Fibroblast of skin of back (primary cell): ENCODE measurements around the gene YTHDF2. TPM values are rescaled to one million over a fixed set of nuclear protein-coding genes. Genes with fewer than 3 reads are reported as not detected.
"Not testable (repeated sequence)": the region's sequence is repeated elsewhere in the genome, so short reads cannot be mapped to it uniquely, and the experiment has no call there.

ENCODE experiments used
- DNase-seq: peaks from one replicate; pipeline ENCODE4 v3.0.0-alpha.2; 2013
- polyA plus RNA-seq, 2 experiments: library from polyadenylated mRNA; unstranded; fragments of 120-200 nt; gene quantifications; one replicate each; pipeline ENCODE4 v1.2.1, GENCODE V29; 2013; ENCODE audit not compliant: insufficient read length in 2 of 2

Gene YTHDF2
- polyA plus RNA-seq (2013, experiment 1 of 2; ENCODE audit: insufficient read length): 61.0 TPM
- 45.4 TPM for polyA plus RNA-seq (2013, experiment 2 of 2; ENCODE audit: insufficient read length)

DNA sequence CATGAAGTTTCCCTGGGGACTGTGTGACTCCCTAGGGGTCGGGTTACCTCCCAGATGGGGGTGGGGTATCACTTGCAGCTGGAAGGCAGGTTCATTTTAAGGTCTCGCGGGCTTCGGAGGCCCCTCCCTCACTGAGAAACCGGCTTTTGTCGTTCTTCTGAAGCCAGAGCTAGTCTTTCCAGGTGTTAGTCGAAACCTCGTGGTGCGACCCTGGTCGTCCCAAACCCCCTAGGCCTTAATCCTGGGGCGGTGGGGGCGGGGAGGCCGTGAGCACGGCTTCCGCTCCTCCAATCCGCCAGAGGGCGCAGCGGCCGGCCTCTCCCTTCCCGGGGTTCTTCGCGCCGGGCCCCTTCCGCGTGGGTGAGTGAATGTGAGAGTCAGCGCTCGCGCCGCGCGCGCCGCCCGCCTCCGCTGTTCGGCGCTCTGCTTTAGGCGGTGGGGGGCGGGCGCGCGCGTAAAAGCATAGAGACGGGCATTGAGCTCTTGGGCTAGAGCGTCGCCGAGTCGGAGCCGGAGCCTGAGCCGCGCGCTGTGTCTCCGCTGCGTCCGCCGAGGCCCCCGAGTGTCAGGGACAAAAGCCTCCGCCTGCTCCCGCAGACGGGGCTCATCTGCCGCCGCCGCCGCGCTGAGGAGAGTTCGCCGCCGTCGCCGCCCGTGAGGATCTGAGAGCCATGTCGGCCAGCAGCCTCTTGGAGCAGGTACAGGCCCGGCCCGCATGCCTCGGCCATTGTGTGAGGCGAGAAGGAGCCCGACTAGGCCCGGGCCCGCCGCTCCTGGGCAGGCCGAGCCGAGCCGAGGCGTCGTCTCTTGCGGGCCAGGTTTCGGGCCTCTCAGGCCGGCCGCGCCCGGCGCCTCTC is at the start of gene YTHDF2:
Gene YTHDF2 (plus strand): TSS at position 491 of the 857 bp plus-strand sequence. CDS start 181 bp downstream, at position 672.
- DNase-seq: peak; percentile 97

DNA sequence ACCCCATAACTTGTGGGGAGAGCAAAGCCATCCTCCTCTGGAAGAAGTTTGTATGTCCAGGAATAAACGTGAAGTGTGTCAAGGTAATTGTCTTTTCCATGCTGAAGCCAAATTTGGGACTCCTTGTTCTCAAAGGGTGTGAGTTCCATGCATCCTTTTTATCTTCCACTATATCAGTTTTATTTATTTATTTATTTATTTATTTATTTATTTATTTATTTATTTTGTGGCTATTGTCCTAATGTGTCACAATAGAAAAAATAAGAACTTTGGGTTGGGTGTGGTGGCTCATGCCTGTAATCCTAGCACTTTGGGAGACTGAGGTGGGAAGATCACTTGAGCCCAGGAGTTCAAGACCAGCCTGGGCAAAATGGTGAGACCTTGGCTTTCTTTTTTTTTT is 45.1 kb upstream of the YTHDF2 start:
- not testable (repeated sequence) for DNase-seq

GRCh38 chr1:28703629-28704028 is 33.1 kb upstream of the YTHDF2 start:
- no peak for DNase-seq

DNA sequence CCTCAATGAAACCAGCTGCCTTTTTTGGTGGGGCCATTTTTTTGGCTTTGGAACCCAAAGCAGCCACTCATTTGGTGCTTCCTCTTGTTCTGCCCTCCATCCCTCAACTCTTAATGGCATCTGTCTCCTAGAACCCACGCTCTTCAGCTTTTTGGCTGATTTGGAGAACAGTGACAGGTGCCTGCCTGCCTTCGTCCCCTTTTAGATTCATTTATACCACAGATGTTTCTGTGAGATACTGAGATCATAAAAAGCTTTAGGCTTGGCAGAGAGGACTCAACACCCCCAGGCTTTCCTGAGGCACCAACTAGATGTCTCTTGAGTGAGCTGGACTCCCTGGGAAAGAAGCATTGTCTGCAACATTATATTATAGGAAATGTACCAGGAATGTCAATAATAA is 20.4 kb upstream of the YTHDF2 start:
- DNase-seq: no peak

GRCh38 chr1:28718166-28718565 is 18.6 kb upstream of the YTHDF2 start:
- DNase-seq: no peak

DNA sequence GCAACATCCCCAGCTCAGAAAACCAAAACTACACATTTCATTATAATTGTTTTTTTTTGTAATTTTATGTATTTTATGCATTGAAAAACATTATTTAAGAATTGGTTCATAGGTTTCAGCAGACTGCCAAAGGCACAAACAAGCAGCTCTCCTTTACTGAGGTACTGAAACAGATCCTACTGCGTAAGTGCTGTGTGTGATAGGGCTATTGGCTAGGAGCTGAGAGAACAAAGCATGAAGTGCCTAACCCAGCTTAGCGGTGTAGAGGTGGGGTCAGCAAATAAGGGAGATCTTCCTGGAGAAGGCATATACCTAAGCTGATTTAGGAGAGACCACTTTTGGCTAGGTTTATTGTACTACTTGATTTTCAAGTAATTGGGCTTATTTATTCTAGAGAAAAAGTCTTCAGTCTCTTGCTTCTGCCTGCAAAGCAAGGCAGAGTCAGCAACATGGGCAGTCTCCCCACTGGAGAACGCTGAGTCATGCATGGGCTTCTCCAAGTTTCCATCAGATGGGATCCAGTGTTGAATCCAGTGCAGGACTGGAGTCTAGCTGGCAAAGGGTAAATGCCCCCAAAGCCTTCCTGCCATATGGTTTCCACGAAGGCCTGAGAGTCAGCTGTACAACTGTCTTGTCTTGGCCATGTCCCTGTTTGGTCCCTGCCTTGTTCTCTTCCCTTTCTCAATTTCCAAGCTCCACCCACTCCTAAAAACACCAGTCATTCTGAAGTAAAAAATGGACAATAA is 18.0 kb upstream of the YTHDF2 start:
- peak; percentile 33 for DNase-seq

GRCh38 chr1:28719332-28719619 is 17.5 kb upstream of the YTHDF2 start:
- DNase-seq: no peak

DNA sequence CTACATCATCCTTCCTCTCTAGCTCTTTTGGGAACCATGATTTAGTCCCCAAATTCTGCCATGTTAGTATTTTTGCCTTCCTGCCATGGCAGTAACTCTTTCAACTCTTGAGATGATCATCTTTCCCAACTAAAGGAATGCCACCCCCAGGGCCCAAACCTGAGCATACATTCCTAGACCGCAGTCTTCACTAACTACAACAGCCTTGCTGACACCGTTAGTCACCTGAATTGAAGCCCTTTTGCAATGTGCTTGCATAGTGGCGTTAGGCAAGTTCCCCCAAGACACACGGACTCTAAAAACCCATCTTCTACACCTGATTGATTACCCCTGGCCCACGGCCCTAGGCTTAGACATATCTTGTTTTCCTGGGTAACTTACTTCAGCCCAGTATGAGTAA is 16.4 kb upstream of the YTHDF2 start:
- no peak for DNase-seq

DNA sequence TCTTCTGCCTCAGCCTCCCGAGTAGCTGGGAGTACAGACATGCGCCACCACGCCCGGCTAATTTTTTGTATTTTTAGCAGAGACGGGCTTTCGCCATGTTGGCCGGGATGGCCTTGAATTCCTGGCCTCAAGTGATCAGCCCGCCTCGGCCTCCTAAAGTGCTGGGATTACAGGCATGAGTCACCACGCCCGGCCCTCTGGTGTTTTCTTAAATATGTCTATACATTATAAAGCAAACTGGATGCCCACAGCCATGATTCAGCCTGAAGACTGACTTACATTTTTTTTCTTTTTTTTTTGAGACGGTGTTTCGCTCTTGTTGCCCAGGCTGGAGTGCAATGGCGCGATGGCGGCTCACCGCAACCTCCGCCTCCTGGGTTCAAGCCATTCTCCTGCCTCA is 14.8 kb upstream of the YTHDF2 start:
- peak; percentile 73 for DNase-seq

GRCh38 chr1:28725365-28725764 is 11.4 kb upstream of the YTHDF2 start:
- DNase-seq: not testable (repeated sequence)

GRCh38 chr1:28735961-28736449 is 735 bp upstream of the YTHDF2 start:
- DNase-seq: no peak

DNA sequence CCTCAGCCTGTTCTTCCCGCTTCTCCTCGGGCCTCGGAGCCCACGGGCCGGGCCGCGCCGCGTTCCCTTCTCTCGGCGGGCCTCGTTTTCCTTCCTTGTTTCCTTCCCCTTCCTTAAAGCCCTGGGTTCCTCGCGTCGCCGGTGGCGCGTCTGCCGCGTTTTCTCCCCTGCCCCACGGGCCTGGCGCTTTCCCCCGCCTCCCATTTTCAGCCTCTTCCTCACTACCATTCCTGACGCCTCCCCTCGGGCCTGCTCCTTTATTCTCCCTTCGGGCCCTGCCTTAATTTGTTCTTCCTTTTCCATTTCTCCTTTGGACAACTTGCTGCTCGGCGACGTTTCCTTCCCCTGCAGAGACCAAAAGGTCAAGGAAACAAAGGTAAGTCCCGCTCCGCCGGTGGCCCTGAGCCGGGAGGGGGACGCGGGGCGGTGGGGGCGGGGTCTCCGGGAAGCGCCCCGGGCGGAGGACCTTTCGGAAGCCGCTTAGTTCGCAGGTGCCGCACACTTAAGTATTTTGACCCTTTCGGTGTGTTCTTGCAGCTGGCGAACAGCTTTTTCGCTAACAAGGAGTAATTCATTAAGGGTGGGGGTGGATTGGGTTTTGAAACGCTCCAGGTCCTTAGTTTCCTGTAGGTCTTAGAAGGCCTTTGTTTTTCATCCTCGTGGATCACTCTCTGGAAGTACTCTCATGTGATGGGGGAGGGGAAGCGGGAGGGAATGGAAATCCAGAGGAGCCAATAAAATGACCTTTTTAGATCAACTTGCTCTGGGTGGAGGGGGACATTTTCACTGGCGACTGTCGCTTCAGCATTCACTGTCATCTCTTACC is 780 bp downstream of the YTHDF2 start:
- peak; percentile 48 for DNase-seq

GRCh38 chr1:28740118-28740517 is 3.4 kb downstream of the YTHDF2 start:
- DNase-seq: no peak

DNA sequence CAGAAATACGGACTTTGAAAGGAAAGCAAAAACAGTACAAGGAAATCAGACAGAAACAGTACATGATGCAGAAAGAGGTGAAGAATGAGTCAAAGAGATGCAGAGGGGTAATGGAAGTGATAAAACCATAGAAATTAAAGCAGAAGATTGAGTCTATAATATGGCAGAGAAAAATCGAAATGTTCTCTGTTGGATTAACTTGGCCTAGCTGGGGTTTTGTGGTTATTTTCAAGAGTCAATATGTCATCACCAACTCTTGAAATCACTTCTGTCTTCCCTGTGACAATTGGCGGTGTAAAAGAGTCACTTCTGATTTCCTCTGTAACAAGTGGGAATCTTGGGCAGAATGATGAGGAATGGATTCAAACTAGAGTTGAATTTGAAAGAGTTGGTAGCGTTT is 7.4 kb downstream of the YTHDF2 start:
- DNase-seq: no peak

DNA sequence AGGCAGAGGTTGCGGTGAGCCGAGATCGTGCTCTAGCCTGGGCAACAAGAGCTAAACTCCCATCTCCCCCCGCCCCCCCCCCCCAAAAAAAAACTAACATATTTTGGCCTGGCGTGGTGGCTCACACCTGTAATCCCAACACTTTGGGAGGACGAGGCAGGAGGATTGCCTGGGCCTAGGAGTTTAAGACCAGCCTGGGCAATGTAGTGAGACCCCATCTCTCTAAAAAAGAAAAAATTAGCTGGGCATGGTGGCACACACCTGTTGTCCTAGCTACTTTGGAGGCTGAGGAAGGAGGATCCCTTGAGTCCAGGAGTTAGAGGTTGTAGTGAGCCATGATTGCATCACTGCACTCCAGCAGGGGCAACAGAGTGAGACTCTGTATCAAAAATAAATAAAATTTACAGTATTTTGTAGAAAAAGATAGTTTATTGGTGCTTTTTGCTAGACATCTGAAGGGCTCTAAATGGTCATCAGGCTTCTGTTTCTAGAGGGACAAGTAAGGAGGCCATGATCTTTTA is 9.0 kb downstream of the YTHDF2 start:
- DNase-seq: no peak

GRCh38 chr1:28750330-28750729 is 13.6 kb downstream of the YTHDF2 start:
- DNase-seq: no peak

GRCh38 chr1:28750771-28751294 is 14.1 kb downstream of the YTHDF2 start:
- DNase-seq: not testable (repeated sequence)

DNA sequence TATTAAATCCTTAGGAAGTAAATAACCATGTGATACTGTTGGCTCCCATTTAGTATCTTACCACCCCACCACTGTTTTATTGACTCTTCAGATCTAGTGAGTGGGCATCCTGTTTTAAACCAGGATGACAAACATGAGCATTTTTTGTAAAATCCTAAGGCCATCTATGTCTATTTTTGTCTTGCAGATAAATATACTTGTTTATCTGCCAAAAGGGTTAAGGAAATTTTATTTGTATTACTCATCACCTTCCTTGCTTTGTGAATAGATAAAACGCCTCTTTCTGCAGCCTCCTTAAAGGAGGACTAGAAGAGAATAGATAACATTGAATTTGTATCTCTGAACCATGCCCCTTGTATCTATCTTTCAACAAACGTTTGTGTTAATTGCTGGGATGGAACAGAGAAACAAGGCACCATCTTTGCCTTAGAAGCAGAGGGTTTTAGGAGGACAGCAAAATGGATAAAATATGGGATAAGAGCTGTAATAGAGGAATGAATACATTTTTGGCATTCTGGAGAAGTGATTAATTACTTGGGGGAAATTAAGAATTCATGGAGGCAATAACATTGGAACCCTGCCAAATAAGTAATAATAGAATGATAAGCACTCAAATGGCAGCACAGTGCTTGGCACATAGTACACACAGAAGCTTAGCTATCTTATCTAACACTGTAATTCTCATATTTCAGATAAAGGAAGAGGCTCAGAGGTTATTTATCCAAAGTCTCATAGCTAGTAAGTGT is 14.7 kb downstream of the YTHDF2 start:
- peak; percentile 73 for DNase-seq

GRCh38 chr1:28755701-28756100 is 19.0 kb downstream of the YTHDF2 start:
- DNase-seq: peak; percentile 34

- no peak for DNase-seq
Observed at GRCh38 chr1:28756846-28757245, 20.1 kb downstream of the YTHDF2 start.

DNA sequence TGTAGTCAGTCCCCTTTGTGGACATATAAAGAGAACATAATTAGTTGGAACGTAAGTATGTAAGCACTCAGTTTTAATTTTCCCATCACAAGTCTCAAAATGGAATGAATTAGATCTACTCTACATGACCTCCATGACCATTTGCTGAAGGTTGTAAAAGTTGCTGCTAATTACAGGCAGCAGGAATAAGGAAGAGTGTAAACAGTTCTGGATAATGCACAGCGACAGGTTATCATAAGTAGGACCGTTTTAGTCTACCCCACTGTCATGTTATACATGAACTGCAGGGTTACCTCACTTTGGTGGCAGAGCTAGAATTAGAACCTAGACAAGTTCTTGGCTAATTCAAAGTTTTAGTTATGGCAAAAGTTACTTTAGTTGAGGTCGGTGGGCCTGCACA is 21.7 kb downstream of the YTHDF2 start:
- no peak for DNase-seq

GRCh38 chr1:28759257-28759656 is 22.5 kb downstream of the YTHDF2 start:
- no peak for DNase-seq
